K562 (cell line): ENCODE data around the gene SMG5.

Experiments
- BCLAF1 ChIP-seq, 2 experiments: fragments of 450-650 bp in 1 of 2; IDR thresholded peaks; 2 replicates each; pipeline ENCODE4 v1.6.1; 2011 to 2017; ENCODE audit warnings: low read depth in 2 of 2, antibody characterized with exemption in 1 of 2, borderline replicate concordance in 1 of 2, low read length in 1 of 2, mild to moderate bottlenecking in 1 of 2, mixed read lengths in 1 of 2; ENCODE audit not compliant: control insufficient read depth in 1 of 2
- CTCF ChIP-seq, 3 experiments: IDR thresholded peaks in 2 of 3; conservative IDR thresholded peaks in 1 of 3; 2 replicates each; pipeline ENCODE4 v1.5.1; 2011 to 2012; ENCODE audit warnings: low read length in 3 of 3, mild to moderate bottlenecking in 3 of 3, control low read depth in 2 of 3, improper control_type of control experiment in 1 of 3, inconsistent platforms in 1 of 3, low read depth in 1 of 3, mixed read lengths in 1 of 3, moderate library complexity in 1 of 3; ENCODE audit not compliant: insufficient read depth in 2 of 3
- MEF2A ChIP-seq: IDR thresholded peaks from 2 replicates; pipeline ENCODE4 v1.6.1; 2011; ENCODE audit warnings: low read depth, mild to moderate bottlenecking, low read length, moderate library complexity; ENCODE audit not compliant: control insufficient read depth
- NFE2 ChIP-seq: IDR thresholded peaks from 2 replicates; pipeline ENCODE4 v1.6.1; 2014; ENCODE audit warnings: antibody characterized with exemption, low read depth
- RAD21 ChIP-seq, 2 experiments: fragments of 250-450 bp in 1 of 2; fragments of 450-650 bp in 1 of 2; sonication (Bioruptor Pico) in 1 of 2; formaldehyde crosslinking in 1 of 2; IDR thresholded peaks in 1 of 2; conservative IDR thresholded peaks in 1 of 2; 2 replicates each; pipeline versions ENCODE4 v1.4.0 to v1.8.0; 2020 to 2022; ENCODE audit warnings: mild to moderate bottlenecking in 2 of 2, moderate library complexity in 1 of 2
- SNRNP70 ChIP-seq: fragments of 200-400 bp; formaldehyde crosslinking; optimal IDR thresholded peaks from 2 replicates; pipeline ENCODE3; 2017; ENCODE audit warnings: low read depth, low read length
- SRSF9 ChIP-seq: fragments of 200-400 bp; formaldehyde crosslinking; IDR thresholded peaks from 2 replicates; pipeline ENCODE4 v1.6.1; 2017; ENCODE audit warnings: low read depth, low read length, borderline replicate concordance
- YY1 ChIP-seq, 3 experiments: IDR thresholded peaks; 2 replicates each; pipeline ENCODE4 v1.6.1; 2011; ENCODE audit warnings: low read length in 2 of 3, mild to moderate bottlenecking in 2 of 3, moderate library complexity in 2 of 3, borderline replicate concordance in 1 of 3, control low read depth in 1 of 3, low read depth in 1 of 3; ENCODE audit not compliant: insufficient read depth in 3 of 3, insufficient replicate concordance in 2 of 3, control insufficient read depth in 1 of 3, insufficient read length in 1 of 3; ENCODE audit errors: extremely low read depth in 1 of 3
- ZBTB40 ChIP-seq, 2 experiments: fragments of 450-650 bp in 1 of 2; sonication (generic) in 1 of 2; formaldehyde crosslinking in 1 of 2; IDR thresholded peaks; 2 replicates each; pipeline versions ENCODE4 v1.7.1 to v1.9.0; 2016 to 2022; ENCODE audit warnings: inconsistent platforms in 1 of 2, mild to moderate bottlenecking in 1 of 2, missing genetic modification reagents in 1 of 2
- ZFP36 ChIP-seq: fragments of 150-350 bp; IDR thresholded peaks from 2 replicates; pipeline ENCODE4 v1.6.1; 2018; ENCODE audit warnings: low read length, low read depth; ENCODE audit not compliant: partially characterized antibody

- TF ChIP-seq CTCF (IDR thresholded peaks at IDR 0.05 in 2 of 3, conservative IDR thresholded peaks at IDR 0.05 in 1 of 3; ENCODE audit: insufficient read depth in 2 of 3, low read depth in 1 of 3, low read length in 3 of 3) (no peak), MEF2A (no peak), ZFP36 (no peak), NFE2 (no peak), SNRNP70 (no peak), RAD21 (CRISPR knock-in tag; conservative IDR thresholded peaks at IDR 0.05 in 1 of 2, IDR thresholded peaks at IDR 0.05 in 1 of 2) (no peak), YY1 (IDR thresholded peaks at IDR 0.05; ENCODE audit: borderline replicate concordance in 1 of 3, control insufficient read depth in 1 of 3, extremely low read depth in 1 of 3, insufficient read depth in 3 of 3, insufficient read length in 1 of 3, insufficient replicate concordance in 2 of 3, low read depth in 1 of 3, low read length in 2 of 3) (no peak), SRSF9 (no peak), ZBTB40 (IDR thresholded peaks at IDR 0.05) (no peak), ZBTB40 (CRISPR knock-in tag; IDR thresholded peaks at IDR 0.05) (no peak), BCLAF1 (IDR thresholded peaks at IDR 0.05; ENCODE audit: borderline replicate concordance in 1 of 2, control insufficient read depth in 1 of 2, low read depth in 2 of 2, low read length in 1 of 2) (no peak)
These were observed 54.1 kb downstream of the SMG5 start for GRCh38 chr1:156228501-156228900.
